ENCODE results near the gene HOXD12.

DNA sequence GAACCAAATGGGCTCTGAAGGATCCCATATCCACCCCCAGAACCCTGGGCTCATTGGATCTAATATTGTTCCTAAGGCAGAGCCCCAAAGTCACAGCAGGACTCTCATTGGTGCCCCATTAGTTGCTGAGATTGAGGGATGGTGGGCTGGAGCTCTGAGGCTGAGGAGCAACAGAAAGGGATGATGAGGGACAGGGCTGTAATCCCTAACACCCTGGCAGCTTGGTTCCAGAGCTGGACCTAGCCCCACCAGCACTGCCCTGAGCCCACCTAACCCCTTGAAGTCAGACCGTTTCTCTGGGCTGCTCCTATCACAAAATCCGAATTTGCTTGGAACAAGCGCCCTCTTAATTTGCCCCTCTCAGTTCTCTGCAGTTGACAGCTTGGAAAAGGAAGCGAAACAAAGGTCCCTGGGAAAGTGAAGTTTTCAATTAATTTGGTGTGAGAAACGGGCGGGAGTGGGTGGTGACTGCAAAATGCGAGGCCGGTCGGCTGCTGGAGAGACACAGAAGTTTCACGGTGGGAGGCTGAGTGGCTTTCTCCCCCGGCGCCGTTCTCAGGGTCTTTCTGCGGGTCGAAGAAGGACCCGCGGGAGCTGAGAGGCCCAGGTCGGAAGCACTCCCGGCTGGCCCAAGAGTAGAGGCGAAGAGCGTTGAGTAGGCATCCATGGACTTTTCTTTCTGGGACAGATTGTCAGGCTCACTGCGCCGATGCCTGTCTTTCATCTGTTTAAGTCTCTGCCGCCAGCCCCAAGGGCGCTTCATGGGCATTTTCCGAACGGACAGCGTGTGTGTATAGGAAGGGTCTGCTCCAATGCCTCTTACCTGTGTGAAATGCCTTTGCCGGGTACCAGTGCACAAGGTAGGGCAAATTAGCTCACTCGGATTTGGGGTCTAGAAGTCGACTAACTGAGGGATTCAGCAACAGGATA lies 8.0 kb upstream of the HOXD12 start:
- no peak for TF ChIP-seq POLR2AphosphoS5 (IDR thresholded peaks at IDR 0.05)
- no peak for TF ChIP-seq POLR2A (IDR thresholded peaks at IDR 0.05; ENCODE audit: low read depth)

Measured in esophagus muscularis mucosa (tissue), 2 donors.